CMK (cell line): ENCODE results near the gene OR4P4.

Source experiments
- DNase-seq: peaks from one replicate; pipeline ENCODE4 v3.0.0-alpha.2; 2010; ENCODE audit warnings: low read depth

Gene OR4P4

DNA sequence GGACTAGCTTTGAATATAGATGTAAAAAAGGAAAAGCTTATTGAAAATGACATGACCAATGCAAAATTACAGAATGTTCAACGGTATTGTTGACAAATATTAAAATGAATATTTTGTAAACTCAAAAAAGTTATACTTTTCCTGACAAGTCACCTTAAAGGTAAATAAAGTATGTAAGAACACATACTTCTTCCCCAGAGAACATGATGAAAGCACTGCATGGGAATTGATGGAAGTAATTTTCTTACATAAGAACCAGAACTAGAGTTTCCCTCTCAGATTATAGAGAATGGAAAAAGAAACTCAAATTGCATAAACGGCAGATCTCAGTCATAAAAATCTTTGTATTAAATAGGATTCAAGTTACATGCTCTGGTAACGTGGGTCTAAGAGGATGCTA, at the start of gene OR4P4:
TSS of gene OR4P4 (plus strand) at position 301 of the 400 bp plus-strand sequence.
- no peak for DNase-seq

DNA sequence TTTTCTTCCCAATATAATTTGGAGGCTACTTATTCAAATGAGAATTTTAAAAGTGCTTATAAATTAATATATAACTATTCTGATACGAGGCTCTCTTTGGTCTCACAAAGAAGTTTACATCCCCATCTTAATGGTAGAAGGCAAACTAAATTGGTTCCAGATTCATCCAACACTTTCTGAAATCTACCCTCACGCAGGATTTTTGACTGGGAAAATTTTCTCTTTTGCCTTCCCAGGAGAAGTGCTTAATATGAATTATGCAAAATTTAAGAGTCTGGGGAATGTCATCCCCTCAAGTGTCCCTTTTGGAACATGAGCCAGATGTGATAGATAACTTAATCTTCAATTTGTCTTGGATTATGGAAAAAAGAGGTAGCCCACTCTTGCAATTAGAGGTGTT, 27.4 kb upstream of the OR4P4 start, which contains the start of gene OR4C11:
TSS of gene OR4C11 (minus strand) at position 101 of the 400 bp plus-strand sequence. CDS start 3,272 bp downstream, outside the sequence.
- DNase-seq: no peak

DNA sequence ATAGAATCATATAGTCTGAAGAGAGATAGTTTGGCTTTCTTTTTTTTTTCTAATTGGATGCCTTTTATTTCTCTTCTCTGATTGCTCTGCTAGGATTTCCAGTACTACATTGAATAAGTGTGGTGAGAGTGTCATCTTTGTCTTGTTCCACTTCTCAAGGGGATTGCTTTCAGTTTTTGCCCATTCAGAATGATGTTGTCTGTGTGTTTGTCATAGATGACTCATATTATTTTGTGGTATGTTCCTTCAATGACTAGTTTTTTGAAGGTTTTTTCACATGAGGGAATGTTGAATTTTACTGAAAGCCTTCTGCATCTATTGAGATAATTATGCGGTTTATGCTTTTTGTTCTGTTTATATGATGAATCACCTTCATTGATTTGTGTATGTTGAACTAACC, 10.4 kb upstream of the OR4P4 start:
- DNase-seq: no peak

DNA sequence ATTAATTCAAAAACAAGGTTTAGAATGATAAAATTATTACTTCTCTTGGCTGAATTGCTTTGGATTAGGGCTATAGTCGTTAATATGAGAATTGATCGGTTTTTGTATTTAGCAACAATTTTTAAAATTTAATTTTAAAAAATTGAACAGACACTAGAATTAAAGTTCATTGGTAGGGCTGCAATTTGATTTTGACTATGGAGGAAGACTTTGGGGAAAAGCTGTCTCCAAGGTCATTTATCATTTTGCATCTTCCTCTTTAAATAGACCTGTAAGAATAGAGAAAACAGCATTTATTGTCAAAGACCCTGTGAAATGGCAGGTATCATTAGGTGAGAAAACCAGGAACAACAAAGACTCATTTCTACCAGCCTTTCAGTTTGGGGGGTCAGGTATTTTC, 13.1 kb downstream of the OR4P4 start, which contains the start of gene OR4S2:
TSS of gene OR4S2 (plus strand) at position 301 of the 400 bp plus-strand sequence. CDS start 2,577 bp downstream, outside the sequence.
- DNase-seq: no peak

DNA sequence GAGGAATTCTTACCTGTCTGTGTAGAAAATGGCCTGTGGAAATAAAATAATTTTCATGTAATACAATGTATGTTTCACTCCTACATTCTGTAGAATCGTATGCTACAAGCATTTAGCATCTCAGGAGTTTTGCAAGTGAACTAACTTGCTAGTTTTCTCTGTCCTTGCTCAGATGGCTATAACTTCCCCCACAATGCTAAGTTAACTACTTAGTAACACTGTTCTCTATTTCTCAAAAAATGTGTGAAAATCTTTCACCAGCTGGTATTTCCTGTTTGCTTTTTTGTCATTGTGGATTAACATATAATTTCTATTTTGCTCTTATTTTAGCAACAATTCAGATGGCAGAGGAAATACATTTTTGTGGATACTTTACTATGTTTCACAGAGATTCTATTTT, 17.6 kb downstream of the OR4P4 start:
- DNase-seq: no peak

DNA sequence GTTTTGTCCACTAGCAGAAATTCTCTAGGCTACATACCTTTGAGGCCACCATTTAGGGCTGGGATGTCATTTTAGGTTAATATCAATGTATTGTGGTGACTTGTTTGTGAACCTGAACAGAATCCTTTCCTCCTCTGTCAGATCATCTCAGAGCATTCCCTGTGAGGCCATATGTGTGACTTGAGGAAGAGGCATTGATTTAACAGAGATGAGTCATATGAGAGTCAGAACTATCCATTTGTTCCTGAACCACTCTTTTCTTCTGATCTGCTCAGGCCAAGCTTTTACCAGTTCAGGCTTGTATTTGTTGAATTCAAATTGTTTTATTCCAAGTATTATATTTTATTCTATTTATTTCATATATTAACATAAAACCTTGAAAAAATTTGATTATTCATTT, 20.2 kb downstream of the OR4P4 start:
- no peak for DNase-seq

DNA sequence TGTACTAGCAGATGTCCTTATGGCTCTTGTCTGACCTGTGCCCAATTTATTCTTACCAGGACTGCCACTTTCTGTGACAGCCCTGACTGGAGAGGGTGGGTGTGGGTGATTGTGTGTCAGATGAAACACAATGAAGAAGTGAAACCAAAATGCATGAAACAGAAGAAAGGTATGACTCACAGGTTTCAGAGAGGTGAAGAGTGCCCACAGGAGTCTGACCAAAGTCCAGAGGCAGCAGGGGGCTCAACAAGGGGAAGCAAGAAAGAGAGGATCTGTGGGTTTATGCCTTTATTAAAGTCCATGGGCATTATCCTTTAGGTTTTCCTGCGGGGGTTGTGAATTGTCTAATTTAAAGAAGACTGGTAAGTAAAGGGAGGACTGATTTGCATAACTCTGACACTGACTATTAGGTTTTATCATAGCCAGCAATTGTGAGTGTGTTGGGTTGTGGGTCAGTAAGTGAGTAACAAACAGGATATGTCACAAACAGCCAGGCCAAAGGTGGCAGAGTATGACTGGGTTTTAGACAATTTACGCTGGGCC, 23.2 kb downstream of the OR4P4 start:
- no peak for DNase-seq

DNA sequence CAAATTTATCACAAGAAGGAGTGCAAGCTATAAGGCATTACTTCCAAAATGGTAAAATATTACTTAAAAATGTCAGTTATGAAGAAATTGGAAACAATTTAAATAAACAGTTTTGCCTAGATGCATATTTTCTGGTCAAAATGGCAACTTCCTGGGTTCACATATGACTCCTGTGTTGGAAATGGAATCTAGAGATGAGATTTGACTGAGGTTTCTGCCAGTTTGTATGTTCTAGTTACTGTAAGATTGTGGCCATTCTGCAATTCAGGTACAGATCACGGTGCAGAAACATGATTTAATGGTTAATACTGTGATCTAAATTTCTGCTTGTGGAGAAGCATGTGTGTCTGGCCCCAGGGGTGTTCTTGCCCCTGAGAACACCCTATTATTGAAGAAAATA, 23.7 kb downstream of the OR4P4 start:
- DNase-seq: no peak

DNA sequence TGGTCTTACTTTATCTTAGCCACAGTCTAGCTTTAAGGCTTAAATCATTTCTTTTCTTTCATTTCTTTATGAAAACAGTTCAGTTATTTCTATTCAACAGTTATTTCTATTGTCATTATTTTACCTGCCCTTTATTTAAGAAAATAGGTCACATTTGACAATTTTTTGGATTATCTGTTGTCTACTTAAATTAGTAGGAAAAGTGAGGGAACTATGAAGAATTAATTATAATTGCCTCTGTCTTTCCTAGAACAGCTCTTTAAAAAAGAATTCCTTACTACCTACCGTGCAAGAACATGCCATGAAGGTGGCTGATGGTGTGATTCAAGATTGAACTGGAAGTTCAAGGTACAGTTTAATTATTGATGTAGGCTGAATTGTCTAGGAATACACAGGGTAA, 27.0 kb downstream of the OR4P4 start, which contains the start of gene OR4C6:
TSS of gene OR4C6 (plus strand) at position 301 of the 400 bp plus-strand sequence. CDS start 2,966 bp downstream, outside the sequence.
- no peak for DNase-seq

DNA sequence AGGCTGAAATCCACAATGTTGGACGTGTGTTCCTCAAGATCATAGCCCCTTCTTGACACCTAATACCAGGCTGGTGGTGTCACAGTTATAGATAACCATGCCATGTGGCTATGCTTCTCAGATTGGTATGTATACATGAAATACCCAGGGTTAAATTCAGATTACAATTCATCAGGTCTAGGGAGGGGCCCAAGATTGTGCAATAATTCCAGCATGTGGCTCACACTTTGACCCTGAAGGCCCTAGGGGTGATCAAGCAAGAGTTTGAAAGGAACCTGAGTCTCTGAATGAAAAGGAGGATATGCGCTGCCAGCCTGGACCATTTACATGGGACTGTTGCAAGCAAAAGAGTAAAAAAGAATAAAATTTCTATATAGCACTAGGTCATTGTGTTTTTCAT, 34.5 kb downstream of the OR4P4 start:
- DNase-seq: no peak

DNA sequence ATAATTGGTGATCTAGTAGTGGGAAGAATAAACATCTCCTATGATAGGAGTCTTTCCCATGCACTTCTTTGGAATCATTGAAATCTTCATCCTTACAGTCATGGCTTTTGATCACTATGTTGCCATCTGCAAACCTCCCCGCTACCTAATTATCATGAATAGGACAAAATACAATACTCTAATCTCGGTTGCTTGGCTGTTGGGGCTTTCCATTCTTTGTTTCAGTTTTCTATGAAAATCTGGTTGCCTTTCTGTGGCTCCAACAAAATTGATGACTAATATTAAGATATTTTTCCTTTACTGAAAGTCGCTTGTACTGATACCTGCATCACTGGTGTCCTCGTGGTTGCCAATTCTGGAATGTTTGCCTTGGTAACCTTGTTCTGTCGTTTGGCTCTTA, 38.9 kb downstream of the OR4P4 start:
- DNase-seq: no peak
